Measurements from ENCODE around the gene RUFY4.

Gene RUFY4

GRCh38 chr2:218068721-218069334 lies at the start of gene RUFY4:
RUFY4 (plus strand) TSS chr2:218069253; CDS start chr2:218070606, 1,353 bp downstream.
- peak; percentile 69 for DNase-seq (ENCODE audit: low spot score)

GRCh38 chr2:218019411-218020060 lies 49.5 kb upstream of the RUFY4 start:
- no peak for DNase-seq (ENCODE audit: low spot score)

DNA sequence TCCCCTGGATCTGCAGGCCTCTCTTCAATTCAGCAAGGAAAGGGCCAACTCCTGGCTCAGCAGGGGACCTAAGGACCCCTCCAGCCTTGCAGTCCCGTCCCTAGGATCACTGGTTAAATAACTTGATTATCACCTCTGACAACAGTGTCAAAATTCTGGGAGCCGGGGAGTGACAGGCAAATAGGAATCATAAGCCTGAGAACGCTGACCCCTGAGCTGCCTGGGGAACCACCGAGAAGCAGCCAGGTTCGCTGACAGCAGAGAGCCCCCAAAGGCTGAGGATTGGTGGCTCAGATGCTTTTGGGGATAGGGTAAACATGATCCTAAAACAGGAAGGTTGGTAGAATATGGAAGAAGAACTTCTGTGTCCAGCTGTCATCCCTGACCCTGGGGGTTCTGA lies 48.8 kb upstream of the RUFY4 start:
- no peak for DNase-seq (ENCODE audit: low spot score)

- no peak for DNase-seq (ENCODE audit: low spot score)
These were observed 48.0 kb upstream of the RUFY4 start for GRCh38 chr2:218020966-218021535.

DNA sequence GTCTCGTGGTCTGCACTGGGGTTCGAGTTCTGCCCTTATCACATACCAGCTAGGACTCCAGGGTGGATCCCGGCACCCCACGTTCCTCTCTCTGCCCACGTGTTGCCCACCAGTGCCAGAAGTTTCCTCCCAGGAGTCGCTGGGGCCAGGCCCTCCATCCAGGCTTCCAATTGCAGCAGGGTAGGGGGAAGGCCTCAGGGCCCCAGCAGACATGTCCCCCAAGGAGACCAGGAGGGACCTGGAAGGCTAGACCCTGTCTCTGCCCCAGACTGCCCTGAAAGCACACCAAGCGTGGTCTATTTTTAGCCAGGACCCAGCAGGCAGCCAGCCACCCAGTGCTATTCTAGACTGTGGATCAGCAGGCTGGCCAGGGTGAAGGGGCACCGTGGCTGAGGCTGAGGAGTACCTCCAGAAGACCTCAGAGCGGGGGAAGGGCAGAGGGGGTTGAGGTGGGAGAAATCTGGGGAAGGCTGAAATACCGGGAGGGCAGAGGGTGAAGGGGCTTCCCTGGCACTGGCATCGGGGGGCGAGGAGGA lies 47.4 kb upstream of the RUFY4 start:
- no peak for DNase-seq (ENCODE audit: low spot score)

DNA sequence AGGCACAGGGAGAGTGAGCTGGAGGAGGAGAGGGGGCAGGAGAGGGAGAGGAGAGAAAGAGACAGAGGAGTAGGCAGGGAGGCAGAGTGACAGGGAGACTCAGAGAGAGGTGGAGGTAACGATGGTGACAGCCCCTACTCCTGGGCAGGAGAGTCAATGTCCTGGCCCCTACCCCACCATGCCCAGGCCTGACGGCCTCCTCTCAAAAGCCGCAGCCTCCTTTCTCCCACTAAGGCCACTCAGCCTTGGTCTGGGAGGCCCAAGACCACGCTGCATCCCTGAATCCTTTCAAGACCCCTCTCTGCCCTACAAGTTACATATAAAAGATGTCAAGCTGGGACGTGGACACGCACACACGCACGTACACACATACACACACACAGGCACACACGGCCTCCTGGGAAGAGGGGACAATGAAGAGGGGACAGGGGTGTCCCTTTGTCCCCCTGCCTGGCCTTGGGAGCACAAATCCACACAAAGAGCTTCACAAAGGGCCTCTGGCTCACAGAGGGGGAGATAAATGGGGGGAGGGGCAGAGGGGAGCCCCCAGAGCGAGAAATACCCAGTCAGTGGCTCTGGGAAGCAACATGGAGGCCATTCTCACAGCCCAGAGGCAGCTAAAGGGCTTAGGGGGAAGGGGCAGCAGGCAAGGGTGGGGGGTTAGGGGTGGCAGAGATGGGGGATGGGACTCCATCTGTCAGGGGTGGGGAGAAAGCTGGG lies 46.8 kb upstream of the RUFY4 start:
- no peak for DNase-seq (ENCODE audit: low spot score)

DNA sequence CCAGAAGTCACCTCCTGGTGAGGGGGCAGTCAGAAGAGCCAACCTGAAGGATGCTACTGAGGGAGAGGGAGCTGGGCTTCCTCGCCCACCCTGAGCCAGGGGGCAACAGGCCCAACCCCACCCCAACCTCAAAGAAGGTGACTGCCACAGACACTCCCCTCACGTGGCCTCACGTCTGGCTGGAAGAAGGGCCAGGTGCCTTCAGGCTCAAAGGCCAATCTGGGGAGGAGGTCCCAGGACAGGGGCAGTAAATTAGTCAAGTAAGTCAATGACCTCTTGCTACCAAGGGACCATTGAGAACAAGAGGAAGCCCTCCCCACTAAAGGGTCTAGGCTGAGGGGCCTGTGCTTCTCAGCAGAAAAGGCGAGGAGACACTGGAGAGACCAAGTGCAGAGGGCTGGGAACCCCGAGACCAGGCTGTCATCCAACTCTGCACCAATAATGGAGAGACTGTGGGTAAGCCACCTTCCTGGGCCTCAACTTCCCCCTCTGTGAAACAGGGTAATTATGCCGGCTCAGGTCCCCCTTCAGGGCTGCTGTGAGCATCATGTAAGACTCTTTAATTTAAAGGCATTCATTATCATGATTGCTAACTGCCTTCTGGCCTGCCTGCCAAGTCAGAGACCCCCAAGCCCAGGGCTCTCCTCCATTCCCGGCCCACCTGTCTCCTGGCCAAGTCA lies 46.1 kb upstream of the RUFY4 start:
- DNase-seq (ENCODE audit: low spot score): no peak

- no peak for DNase-seq (ENCODE audit: low spot score)
These were observed 45.4 kb upstream of the RUFY4 start for GRCh38 chr2:218023636-218024035.

- no peak for DNase-seq (ENCODE audit: low spot score)
These were observed 44.7 kb upstream of the RUFY4 start for GRCh38 chr2:218024336-218024735.

DNA sequence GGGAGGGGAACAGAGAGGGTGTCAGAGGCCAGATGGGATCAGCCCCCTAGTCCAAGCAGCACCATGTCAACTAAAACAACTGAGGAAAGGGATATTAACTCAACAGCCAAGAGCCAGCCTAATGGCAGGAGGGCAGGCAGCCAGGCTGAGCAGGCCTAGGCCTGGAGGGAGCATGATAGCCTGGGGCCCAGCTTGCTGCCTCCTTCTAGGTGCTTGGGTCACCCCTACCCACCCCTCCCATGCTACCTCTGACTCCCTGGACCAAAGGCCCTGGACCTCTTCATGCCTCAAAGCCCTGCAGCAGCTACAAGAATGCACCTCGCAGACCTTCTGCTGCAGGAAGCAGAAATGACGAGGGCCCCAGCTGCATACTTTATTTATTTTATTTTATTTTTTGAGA lies 44.2 kb upstream of the RUFY4 start:
- no peak for DNase-seq (ENCODE audit: low spot score)

- DNase-seq (ENCODE audit: low spot score): no peak
These were observed 42.8 kb upstream of the RUFY4 start for GRCh38 chr2:218026244-218026643.

DNA sequence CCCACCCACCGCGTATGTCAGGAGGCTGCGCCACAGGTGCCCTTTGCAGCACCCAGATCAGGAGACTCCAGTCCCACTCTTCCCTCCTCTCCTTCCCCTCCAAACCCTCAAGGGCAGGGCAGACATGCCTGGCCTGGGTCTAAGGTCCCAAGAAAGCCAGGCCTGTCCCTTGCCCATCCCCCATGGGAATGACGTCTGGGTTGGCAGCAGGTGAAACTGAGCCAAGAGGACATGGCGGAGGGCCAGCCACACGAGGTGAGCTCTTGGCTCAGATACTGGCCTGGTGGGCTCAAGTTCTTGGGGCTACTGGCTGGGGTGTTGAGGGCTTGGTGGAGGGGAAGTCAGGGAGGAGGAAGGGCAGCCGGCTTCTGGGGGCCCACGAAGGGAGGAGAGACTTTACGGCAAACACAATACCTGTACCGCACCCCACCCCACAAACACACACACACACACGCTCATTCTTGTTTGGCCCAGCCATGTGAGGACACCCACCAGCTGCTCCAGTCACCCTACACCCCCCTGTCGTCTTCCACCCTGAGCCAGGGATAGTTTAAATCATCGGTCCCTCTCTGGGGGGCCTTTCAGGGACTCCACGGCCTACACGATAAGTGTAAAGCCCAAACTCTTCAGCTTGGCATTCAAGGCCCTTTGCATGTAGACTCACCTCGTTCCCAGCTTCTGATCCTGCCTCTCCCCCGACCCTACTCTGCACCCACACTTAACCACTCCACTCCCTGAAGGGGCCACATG lies 42.2 kb upstream of the RUFY4 start:
- DNase-seq (ENCODE audit: low spot score): no peak

DNA sequence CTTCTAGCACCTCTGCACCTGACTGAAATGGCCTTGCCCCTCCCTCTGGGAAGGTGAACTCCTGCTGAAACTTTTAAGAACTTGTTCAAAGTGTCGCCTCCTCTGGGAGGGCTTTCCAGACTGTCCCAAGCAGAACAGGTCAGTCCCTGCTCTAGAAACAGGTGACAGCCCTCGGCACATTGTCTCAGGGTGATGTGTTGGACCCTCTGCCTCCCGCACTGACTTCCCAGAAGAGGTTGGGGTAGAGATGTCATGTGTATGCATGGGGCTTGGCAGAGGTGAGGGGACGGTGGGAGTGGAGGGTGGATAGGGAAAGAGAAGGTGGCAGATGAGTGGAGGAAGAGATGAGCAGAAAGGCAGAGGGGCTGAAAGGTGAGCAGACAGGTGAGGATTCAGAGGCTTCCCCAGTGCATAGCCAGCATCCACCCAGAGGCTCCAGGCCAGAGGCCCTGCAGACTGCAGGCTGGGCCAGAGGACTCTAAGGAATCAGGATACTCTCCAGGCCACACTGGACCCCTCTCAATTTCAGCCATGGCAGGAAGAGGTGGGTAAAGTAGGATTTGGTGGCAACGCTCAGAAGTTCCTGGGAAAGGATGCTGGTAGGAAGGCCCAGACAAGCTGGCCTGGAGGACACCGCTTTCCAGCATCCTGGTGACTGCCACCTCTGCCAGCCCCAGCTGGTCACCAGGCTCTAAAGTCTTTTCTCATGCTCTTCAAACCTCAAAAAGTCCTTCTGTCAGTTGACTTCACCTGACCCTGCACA lies 41.4 kb upstream of the RUFY4 start:
- no peak for DNase-seq (ENCODE audit: low spot score)

DNA sequence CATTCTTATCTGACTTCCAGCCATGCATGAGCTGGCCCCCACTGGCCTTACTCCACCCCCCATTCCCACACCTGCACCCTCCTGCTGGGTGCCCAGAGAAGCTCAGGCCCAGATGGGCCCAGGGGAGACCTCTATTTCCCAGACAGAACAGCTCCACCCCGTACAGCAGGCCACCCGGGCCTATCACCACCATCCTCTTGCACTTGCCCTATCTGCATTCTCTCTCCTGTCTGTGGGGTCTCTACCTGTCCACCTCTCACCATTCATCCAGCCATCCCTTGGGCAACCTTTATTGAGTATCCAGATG lies 40.9 kb upstream of the RUFY4 start:
- DNase-seq (ENCODE audit: low spot score): no peak

- no peak for DNase-seq (ENCODE audit: low spot score)
These were observed 40.3 kb upstream of the RUFY4 start for GRCh38 chr2:218028562-218029348.

DNA sequence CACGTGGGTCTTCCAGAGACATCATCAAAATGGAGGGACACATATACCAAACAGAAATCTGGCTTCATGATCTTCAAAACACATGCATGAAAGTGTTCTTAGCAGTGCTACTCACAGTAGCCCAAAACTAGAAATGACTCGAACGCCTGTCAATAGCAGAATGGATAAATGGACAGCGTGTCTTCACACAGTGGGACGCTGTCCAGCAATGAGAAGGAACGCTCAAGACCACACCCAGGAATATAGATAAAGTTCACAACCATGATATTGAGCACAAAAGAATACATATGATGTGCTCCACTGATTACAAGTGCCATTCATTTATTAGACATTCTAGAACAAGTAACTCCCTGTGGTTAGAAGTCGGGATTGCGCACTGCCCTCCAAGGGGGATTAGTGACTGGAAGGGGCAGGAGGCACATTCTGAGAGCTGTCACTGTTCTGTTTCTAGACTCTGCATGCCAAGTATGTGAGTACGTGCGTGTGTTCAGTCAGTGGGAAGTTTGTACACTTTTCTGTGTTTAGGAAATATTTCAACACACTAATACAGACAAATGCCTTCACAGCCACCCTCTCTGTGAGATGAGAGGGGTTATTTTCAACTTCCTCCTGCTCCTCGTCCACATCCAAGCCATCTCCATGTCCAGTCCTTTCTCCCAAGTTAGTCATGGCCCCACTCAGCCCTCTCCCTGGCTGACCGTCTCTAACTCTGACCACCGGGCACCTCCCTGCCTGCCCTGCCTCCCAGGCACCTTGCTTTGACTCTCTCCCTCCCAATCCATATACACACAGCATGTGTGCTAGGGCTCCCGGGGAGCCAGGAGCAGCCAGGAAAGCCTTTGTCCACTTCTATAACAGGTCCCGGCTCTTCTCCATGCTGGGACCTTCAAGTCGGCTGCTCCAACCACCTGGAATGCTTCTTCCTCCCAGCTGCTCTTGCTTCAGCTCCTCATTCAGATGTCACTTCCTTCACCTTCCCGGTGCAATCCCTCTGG lies 39.4 kb upstream of the RUFY4 start:
- DNase-seq (ENCODE audit: low spot score): no peak

DNA sequence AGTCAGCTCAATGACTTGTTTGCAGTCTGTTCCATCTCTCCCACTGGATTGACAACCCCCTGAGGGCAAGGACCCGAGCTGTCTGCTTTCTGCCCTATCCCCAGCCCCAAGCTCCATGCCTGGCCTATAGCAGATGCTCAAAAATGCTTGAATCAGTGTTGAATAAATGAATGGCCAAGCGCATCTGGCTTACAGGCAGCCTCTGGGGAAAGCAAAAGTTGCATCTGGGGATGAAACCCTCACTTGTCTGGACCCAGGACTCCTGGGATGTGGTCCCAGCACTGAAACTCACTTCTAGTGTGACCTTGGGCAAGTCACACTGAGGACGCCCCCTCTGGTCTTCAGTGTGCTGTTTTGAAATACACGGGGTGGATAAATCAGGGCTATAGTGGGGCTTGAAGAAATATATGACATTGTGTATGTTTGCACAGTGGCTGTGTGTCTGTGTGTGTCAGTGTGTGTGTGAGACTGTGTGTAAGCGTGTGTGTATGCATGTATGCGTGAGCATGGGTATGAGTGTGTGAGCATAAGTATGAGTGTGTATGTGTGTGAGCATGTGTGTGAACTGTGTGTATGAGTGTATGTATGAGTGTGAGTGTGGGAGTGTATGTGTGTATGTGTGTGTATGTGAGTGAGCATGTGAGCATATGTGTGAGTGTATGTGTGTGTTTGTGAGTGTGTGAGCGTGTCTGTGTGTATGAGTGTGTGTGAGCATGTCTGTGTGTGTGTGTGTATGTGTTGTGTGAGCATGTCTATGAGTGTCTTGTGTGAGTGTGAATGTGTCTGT lies 38.5 kb upstream of the RUFY4 start:
- DNase-seq (ENCODE audit: low spot score): no peak

- DNase-seq (ENCODE audit: low spot score): no peak
These were observed 37.8 kb upstream of the RUFY4 start for GRCh38 chr2:218031261-218031660.

Measured in hematopoietic multipotent progenitor cell treated with erythropoietin and hydrocortisone succinate and interleukin-3 and kit ligand, for 17 days (in vitro differentiated cells).